GM12872 (cell line): ENCODE data around the gene COL15A1.

Source experiments
- CTCF ChIP-seq: IDR thresholded peaks from 3 replicates; pipeline ENCODE4 v1.5.1; 2011; ENCODE audit warnings: low read depth, mild to moderate bottlenecking, low read length, moderate library complexity; ENCODE audit not compliant: insufficient read depth

Gene COL15A1

GRCh38 chr9:99025616-99026270 lies 82.0 kb downstream of the COL15A1 start:
- peak; percentile 34; the same call in 2 of the 3 replicates for TF ChIP-seq CTCF

- no peak for TF ChIP-seq CTCF
Measured at GRCh38 chr9:99026271-99026955, 82.7 kb downstream of the COL15A1 start.

GRCh38 chr9:99026956-99027298 lies 83.2 kb downstream of the COL15A1 start:
- no peak for TF ChIP-seq CTCF

GRCh38 chr9:99027443-99027842 lies 83.7 kb downstream of the COL15A1 start:
- no peak for TF ChIP-seq CTCF

GRCh38 chr9:99029083-99029645 lies 85.5 kb downstream of the COL15A1 start:
- TF ChIP-seq CTCF = no peak

GRCh38 chr9:99030092-99030511 lies 86.4 kb downstream of the COL15A1 start:
- no peak for TF ChIP-seq CTCF

GRCh38 chr9:99030610-99031109 lies 87.0 kb downstream of the COL15A1 start:
- TF ChIP-seq CTCF = no peak
